Activated T-cell treated with anti-CD3 and anti-CD28 coated beads, Interleukin-2, amount 50 U/mL, for 24 hours (primary cell): ENCODE data around the gene ELMO3.
A peak's percentile ranks its signal among the peaks of the same experiment; 100 is the strongest.

Experiments
- DNase-seq: peaks from one replicate; pipeline ENCODE4 v3.0.0-alpha.2; 2020
- H3K27ac Mint-ChIP-seq: 2 replicates; pipeline ENCODE4 v1.8.0; 2020; ENCODE audit warnings: mild to moderate bottlenecking, mixed read lengths
- H3K27me3 Mint-ChIP-seq: 2 replicates; pipeline ENCODE4 v1.8.0; 2020; ENCODE audit warnings: mixed read lengths
- H3K36me3 Mint-ChIP-seq: 2 replicates; pipeline ENCODE4 v1.8.0; 2020; ENCODE audit warnings: low read depth, mixed read lengths
- H3K4me1 Mint-ChIP-seq: 2 replicates; pipeline ENCODE4 v1.8.0; 2020; ENCODE audit warnings: low read depth, mixed read lengths
- H3K4me3 Mint-ChIP-seq: 2 replicates; pipeline ENCODE4 v1.8.0; 2020; ENCODE audit warnings: mild to moderate bottlenecking, moderate library complexity, mixed read lengths
- H3K9me3 Mint-ChIP-seq: 2 replicates; pipeline ENCODE4 v1.8.0; 2020; ENCODE audit warnings: mixed read lengths

ELMO3 gene

GRCh38 chr16:67158637-67159600 lies 40.0 kb upstream of the ELMO3 start:
- Mint-ChIP-seq H3K36me3 (peaks cover 17% of the 10 kb centered on the region), H3K4me1 (peaks cover 68% of the 10 kb centered on the region), H3K4me3 (peak overlapping the region; percentile 90), H3K9me3 (no peaks in the 10 kb centered on the region), H3K27me3 (peaks cover 26% of the 10 kb centered on the region), H3K27ac (peak overlapping the region; percentile 96)
- DNase-seq, result peak; percentile 82

- DNase-seq, result no peak
- H3K4me1 Mint-ChIP-seq, result peaks cover 67% of the 10 kb centered on the region
- peaks cover 47% of the 10 kb centered on the region for H3K27me3 Mint-ChIP-seq
- no peaks in the 10 kb centered on the region for H3K9me3 Mint-ChIP-seq
- no peak overlapping the region for H3K4me3 Mint-ChIP-seq
- H3K36me3 Mint-ChIP-seq, result peaks cover 15% of the 10 kb centered on the region
- no peak overlapping the region for H3K27ac Mint-ChIP-seq
Measured at GRCh38 chr16:67161595-67162058, 37.3 kb upstream of the ELMO3 start.

- DNase-seq, result no peak
- Mint-ChIP-seq H3K9me3 (no peaks in the 10 kb centered on the region), H3K36me3 (peaks cover 15% of the 10 kb centered on the region), H3K4me1 (peaks cover 60% of the 10 kb centered on the region), H3K4me3 (no peak overlapping the region), H3K27me3 (peaks cover 57% of the 10 kb centered on the region), H3K27ac (no peak overlapping the region)
Measured at GRCh38 chr16:67162506-67163163, 36.3 kb upstream of the ELMO3 start.

GRCh38 chr16:67163164-67163998 lies 35.5 kb upstream of the ELMO3 start:
- Mint-ChIP-seq H3K4me3 (peak overlapping the region; percentile 38), H3K27ac (no peak overlapping the region), H3K36me3 (peaks cover 15% of the 10 kb centered on the region), H3K9me3 (no peaks in the 10 kb centered on the region), H3K4me1 (peaks cover 53% of the 10 kb centered on the region), H3K27me3 (peaks cover 64% of the 10 kb centered on the region)
- DNase-seq, result peak; percentile 67

- Mint-ChIP-seq H3K4me3 (peak overlapping the region; percentile 38), H3K4me1 (peaks cover 46% of the 10 kb centered on the region), H3K36me3 (peaks cover 15% of the 10 kb centered on the region), H3K9me3 (no peaks in the 10 kb centered on the region), H3K27ac (no peak overlapping the region), H3K27me3 (peaks cover 71% of the 10 kb centered on the region)
- no peak for DNase-seq
Measured at GRCh38 chr16:67163999-67164558, 34.9 kb upstream of the ELMO3 start.

GRCh38 chr16:67164599-67165061 lies 34.3 kb upstream of the ELMO3 start, which contains the start of gene HSF4:
HSF4 (plus strand) TSS chr16:67164745; CDS start chr16:67164812, 67 bp downstream.
- peak within 1 kb of the TSS; percentile 38 for H3K4me3 Mint-ChIP-seq
- H3K27me3 Mint-ChIP-seq, result peaks cover 77% of the 10 kb centered on the region
- H3K9me3 Mint-ChIP-seq, result no peaks in the 10 kb centered on the region
- no peak within 1 kb of the TSS for H3K27ac Mint-ChIP-seq
- H3K4me1 Mint-ChIP-seq, result peaks cover 45% of the 10 kb centered on the region
- peaks cover 11% of the 10 kb centered on the region for H3K36me3 Mint-ChIP-seq
- no peak for DNase-seq

GRCh38 chr16:67165121-67166078 lies 33.5 kb upstream of the ELMO3 start:
- H3K27ac Mint-ChIP-seq, result no peak overlapping the region
- peaks cover 83% of the 10 kb centered on the region for H3K27me3 Mint-ChIP-seq
- DNase-seq, result no peak

GRCh38 chr16:67166110-67166547 lies 32.8 kb upstream of the ELMO3 start:
- Mint-ChIP-seq H3K27ac (no peak overlapping the region), H3K9me3 (no peaks in the 10 kb centered on the region), H3K36me3 (no peaks in the 10 kb centered on the region), H3K4me3 (no peak overlapping the region), H3K4me1 (peaks cover 47% of the 10 kb centered on the region), H3K27me3 (peaks cover 86% of the 10 kb centered on the region)
- DNase-seq, result no peak

More at GRCh38 chr16:67165121-67166078, 33.5 kb upstream of the ELMO3 start:
- Mint-ChIP-seq H3K4me3 (no peak overlapping the region), H3K9me3 (no peaks in the 10 kb centered on the region), H3K36me3 (peaks cover 6% of the 10 kb centered on the region), H3K4me1 (peaks cover 49% of the 10 kb centered on the region)

- H3K4me1 Mint-ChIP-seq, result peaks cover 43% of the 10 kb centered on the region
- H3K36me3 Mint-ChIP-seq, result no peaks in the 10 kb centered on the region
- peaks cover 88% of the 10 kb centered on the region for H3K27me3 Mint-ChIP-seq
- H3K9me3 Mint-ChIP-seq, result no peaks in the 10 kb centered on the region
- H3K4me3 Mint-ChIP-seq, result no peak overlapping the region
- no peak overlapping the region for H3K27ac Mint-ChIP-seq
- no peak for DNase-seq
Measured at GRCh38 chr16:67166598-67167168, 32.2 kb upstream of the ELMO3 start.

GRCh38 chr16:67167588-67167987 lies 31.3 kb upstream of the ELMO3 start:
- peaks cover 88% of the 10 kb centered on the region for H3K27me3 Mint-ChIP-seq
- no peaks in the 10 kb centered on the region for H3K36me3 Mint-ChIP-seq
- no peak for DNase-seq
- no peak overlapping the region for H3K4me3 Mint-ChIP-seq
- H3K9me3 Mint-ChIP-seq, result no peaks in the 10 kb centered on the region
- no peak overlapping the region for H3K27ac Mint-ChIP-seq
- H3K4me1 Mint-ChIP-seq, result peaks cover 35% of the 10 kb centered on the region

- peaks cover 35% of the 10 kb centered on the region for H3K4me1 Mint-ChIP-seq
- no peaks in the 10 kb centered on the region for H3K36me3 Mint-ChIP-seq
- H3K27ac Mint-ChIP-seq, result no peak overlapping the region
- H3K27me3 Mint-ChIP-seq, result peaks cover 88% of the 10 kb centered on the region
- DNase-seq, result no peak
- no peaks in the 10 kb centered on the region for H3K9me3 Mint-ChIP-seq
- no peak overlapping the region for H3K4me3 Mint-ChIP-seq
Measured at GRCh38 chr16:67169011-67169451, 29.9 kb upstream of the ELMO3 start.

GRCh38 chr16:67169642-67170167 lies 29.2 kb upstream of the ELMO3 start:
- no peaks in the 10 kb centered on the region for H3K36me3 Mint-ChIP-seq
- H3K4me3 Mint-ChIP-seq, result peak overlapping the region; percentile 66
- peak overlapping the region; percentile 48 for H3K27ac Mint-ChIP-seq
- peaks cover 35% of the 10 kb centered on the region for H3K4me1 Mint-ChIP-seq
- DNase-seq, result peak; percentile 51
- no peaks in the 10 kb centered on the region for H3K9me3 Mint-ChIP-seq
- H3K27me3 Mint-ChIP-seq, result peaks cover 86% of the 10 kb centered on the region
